Esophagus muscularis mucosa (tissue), 4 donors: ENCODE data around the gene SLC8B1. TPM values are rescaled to one million over a fixed set of nuclear protein-coding genes. Genes with fewer than 3 reads are reported as not detected.

Source experiments
- DNase-seq: peaks from one replicate; pipeline ENCODE4 v3.0.0-alpha.2; 2017; ENCODE audit errors: extremely low spot score
- H3K27ac ChIP-seq, 4 donors: fragments of 200-600 bp; sonication (generic); replicated peaks in 1 of 4; 1 replicate in 3 of 4; 2 replicates in 1 of 4; pipeline ENCODE4 v1.5.1; 2016 to 2019; ENCODE audit warnings: mild to moderate bottlenecking in 1 of 4
- H3K27me3 ChIP-seq, 4 donors: fragments of 200-600 bp; sonication (generic); one replicate each; pipeline versions ENCODE4 v1.5.1 to v1.6.0; 2016 to 2019
- H3K36me3 ChIP-seq, 4 donors: fragments of 200-600 bp; sonication (generic); one replicate each; pipeline ENCODE4 v1.5.1; 2016 to 2019
- H3K4me1 ChIP-seq, 4 donors: fragments of 200-600 bp; sonication (generic); one replicate each; pipeline ENCODE4 v1.5.1; 2016 to 2019
- H3K4me3 ChIP-seq, 4 donors: fragments of 200-600 bp; sonication (generic); 1 replicate in 2 of 4; 2 replicates in 2 of 4; pipeline ENCODE4 v1.5.1; 2016 to 2019; ENCODE audit warnings: mild to moderate bottlenecking in 4 of 4, moderate library complexity in 1 of 4
- H3K9me3 ChIP-seq, 4 donors: fragments of 200-600 bp; sonication (generic); 1 replicate in 3 of 4; 2 replicates in 1 of 4; pipeline ENCODE4 v1.5.1; 2016 to 2019
- CTCF ChIP-seq, 3 experiments: fragments of 200-600 bp in 2 of 3; fragments of 450-650 bp in 1 of 3; sonication (generic) in 2 of 3; IDR thresholded peaks; one replicate each; pipeline ENCODE4 v1.5.1; 2017 to 2019; ENCODE audit warnings: antibody characterized with exemption in 3 of 3, mild to moderate bottlenecking in 2 of 3, moderate library complexity in 1 of 3
- EP300 ChIP-seq: sonication (generic); formaldehyde crosslinking; IDR thresholded peaks from one replicate; pipeline ENCODE4 v1.6.1; 2017; ENCODE audit warnings: antibody characterized with exemption
- POLR2A ChIP-seq: fragments of 450-650 bp; IDR thresholded peaks from one replicate; pipeline ENCODE4 v1.6.1; 2017; ENCODE audit warnings: antibody characterized with exemption, moderate library complexity, mild to moderate bottlenecking, low read depth
- POLR2AphosphoS5 ChIP-seq, 2 donors: sonication (generic); formaldehyde crosslinking; IDR thresholded peaks; one replicate each; pipeline ENCODE4 v1.6.1; 2017; ENCODE audit warnings: antibody characterized with exemption in 2 of 2
- WGBS: methylation state at CpG from one replicate; pipeline ENCODE4 v1.1.5; 2018; 5-methylcytosine and 5-hydroxymethylcytosine counted together
- intact Hi-C: fragments of 100-400 bp; cut with DNase I; formaldehyde crosslinking; loops from one replicate; pipeline ENCODE4 v1.15.1; 2023
- total RNA-seq, 4 donors: library from RNA; depleted of rRNA; stranded (reverse); fragments of >200 nt; gene quantifications; one replicate each; pipeline versions ENCODE4 v1.1.0 to v1.2.1, GENCODE V29; 2016

The SLC8B1 gene
- 10 to 100 TPM; 19.1 to 22.8 (median 19.8) TPM for total RNA-seq

GRCh38 chr12:113334786-113335539 is at the start of gene SLC8B1:
Gene SLC8B1 (minus strand): TSS chr12:113335109. CDS start chr12:113332878, 2,231 bp downstream.
- Histone ChIP-seq H3K9me3 (no peaks in the 10 kb centered on the region), H3K36me3 (peaks cover 5 to 29% (median 21%) of the 10 kb centered on the region in 4 donors), H3K27ac (peak within 1 kb of the TSS; percentile 74 to 84 (median 78)), H3K4me3 (peak within 1 kb of the TSS; percentile 66 to 89 (median 72)), H3K27me3 (no peaks in the 10 kb centered on the region), H3K4me1 (peaks cover 14 to 36% (median 29%) of the 10 kb centered on the region in 4 donors)
- peak; percentile 97 for DNase-seq
- TF ChIP-seq EP300, result no peak
- peak; percentile 84 for TF ChIP-seq POLR2A
- peak; percentile 90 to 95 for TF ChIP-seq POLR2AphosphoS5 (IDR thresholded peaks at IDR 0.05)
- TF ChIP-seq CTCF (IDR thresholded peaks at IDR 0.05), result peak in 1 of 3 experiments; percentile 26
- intact Hi-C loops, result loop anchor here (2.0 kb wide), 1 partner anchor 26 kb away; no protein-coding TSS in a partner anchor
- WGBS, result 0% methylated on average over 43 of the region's 62 CpGs

GRCh38 chr12:113382206-113382605 is 47.3 kb upstream of the SLC8B1 start:
- peaks cover 32 to 99% (median 81%) of the 10 kb centered on the region in 4 donors for H3K36me3 ChIP-seq
- TF ChIP-seq CTCF (IDR thresholded peaks at IDR 0.05) (no peak), POLR2A (no peak), POLR2AphosphoS5 (IDR thresholded peaks at IDR 0.05) (no peak), EP300 (no peak)
- DNase-seq, result no peak
- intact Hi-C loops, result no loop called here
- H3K9me3 ChIP-seq, result no peaks in the 10 kb centered on the region
- no peaks in the 10 kb centered on the region for H3K27me3 ChIP-seq
- no peaks in the 10 kb centered on the region for H3K4me1 ChIP-seq
- no peak overlapping the region for H3K27ac ChIP-seq
- no peak overlapping the region for H3K4me3 ChIP-seq
- WGBS, result 90% methylated on average over 4 of the region's 4 CpGs

GRCh38 chr12:113381220-113381619 is 46.3 kb upstream of the SLC8B1 start:
- Histone ChIP-seq H3K27ac (no peak overlapping the region), H3K4me1 (no peaks in the 10 kb centered on the region), H3K27me3 (no peaks in the 10 kb centered on the region), H3K36me3 (peaks cover 32 to 99% (median 81%) of the 10 kb centered on the region in 4 donors), H3K4me3 (no peak overlapping the region), H3K9me3 (no peaks in the 10 kb centered on the region)
- no peak for DNase-seq
- no peak for TF ChIP-seq EP300
- no peak for TF ChIP-seq POLR2AphosphoS5 (IDR thresholded peaks at IDR 0.05)
- no peak for TF ChIP-seq POLR2A
- TF ChIP-seq CTCF (IDR thresholded peaks at IDR 0.05), result no peak
- 85% methylated on average over 11 of the region's 11 CpGs for WGBS
- intact Hi-C loops, result no loop called here

GRCh38 chr12:113378291-113378690 is 43.4 kb upstream of the SLC8B1 start:
- Histone ChIP-seq H3K27me3 (no peaks in the 10 kb centered on the region), H3K27ac (no peak overlapping the region), H3K4me3 (no peak overlapping the region), H3K9me3 (no peaks in the 10 kb centered on the region), H3K36me3 (peaks cover 29 to 99% (median 81%) of the 10 kb centered on the region in 4 donors), H3K4me1 (no peaks in the 10 kb centered on the region)
- intact Hi-C loops, result no loop called here
- no peak for TF ChIP-seq POLR2AphosphoS5 (IDR thresholded peaks at IDR 0.05)
- no peak for TF ChIP-seq EP300
- TF ChIP-seq POLR2A, result no peak
- TF ChIP-seq CTCF (IDR thresholded peaks at IDR 0.05), result no peak
- WGBS, result 83% methylated on average over 3 of the region's 3 CpGs
- DNase-seq, result no peak
